ENCODE data around the gene ADRA2C.

GRCh38 chr4:3791910-3792542 lies 25.8 kb downstream of the ADRA2C start:
- TF ChIP-seq POLR2AphosphoS5 (IDR thresholded peaks at IDR 0.05; ENCODE audit: low read depth, low read length) (no peak), POLR2A (IDR thresholded peaks at IDR 0.05; ENCODE audit: low read depth, low read length) (no peak)
